HEK293 (cell line): ENCODE results near the gene TSPAN7.

ENCODE experiments used
- CTCF ChIA-PET: fragments of 350-600 bp; formaldehyde crosslinking; extraction: SDS; loops from one replicate; lab custom pipeline; 2021; ENCODE audit warnings: antibody characterized with exemption; lab: Yijun Ruan, JAX
- POLR2A ChIA-PET: fragments of 300-600 bp; formaldehyde crosslinking; extraction: SDS; loops from one replicate; lab custom pipeline; 2020; ENCODE audit warnings: antibody characterized with exemption, inconsistent platforms; lab: Yijun Ruan, JAX
- H3K27ac ChIP-seq: fragments of 200-500 bp; sonication (Bioruptor generic); 2 replicates; pipeline ENCODE4 v1.5.1; 2014; ENCODE audit warnings: low read depth, low read length, control low read depth, inconsistent platforms; ENCODE audit errors: extremely low read depth
- H3K36me3 ChIP-seq, 2 experiments: fragments of 200-500 bp in 1 of 2; sonication (Bioruptor generic) in 1 of 2; 1 replicate in 1 of 2; 2 replicates in 1 of 2; pipeline ENCODE4 v1.5.1; 2014 to 2017; ENCODE audit warnings: inconsistent platforms in 2 of 2, low read length in 2 of 2; ENCODE audit not compliant: control insufficient read depth in 2 of 2, insufficient read depth in 1 of 2
- H3K4me1 ChIP-seq: fragments of 200-500 bp; sonication (Bioruptor generic); 2 replicates; pipeline ENCODE4 v1.5.1; 2014; ENCODE audit warnings: mild to moderate bottlenecking, low read length, inconsistent platforms; ENCODE audit not compliant: control insufficient read depth, insufficient read depth
- H3K4me3 ChIP-seq: 2 replicates; pipeline ENCODE4 v1.5.1; 2011; ENCODE audit warnings: low read depth, mild to moderate bottlenecking, control low read depth, low read length, moderate library complexity
- H3K9me3 ChIP-seq: fragments of 200-500 bp; sonication (Bioruptor generic); 2 replicates; pipeline ENCODE4 v1.5.1; 2014; ENCODE audit warnings: low read depth, low read length, inconsistent platforms; ENCODE audit not compliant: control insufficient read depth, insufficient read depth
- IKZF3 ChIP-seq: fragments of 450-650 bp; IDR thresholded peaks from 2 replicates; pipeline ENCODE4 v1.5.0; 2018; ENCODE audit warnings: missing biosample characterization, mild to moderate bottlenecking, missing genetic modification characterization, moderate library complexity
- WT1 ChIP-seq: fragments of 450-650 bp; formaldehyde crosslinking; IDR thresholded peaks from 2 replicates; pipeline ENCODE4 v1.5.1; 2016; ENCODE audit warnings: missing biosample characterization, missing genetic modification characterization
- ZBTB20 ChIP-seq: fragments of 450-650 bp; formaldehyde crosslinking; IDR thresholded peaks from 2 replicates; pipeline ENCODE4 v1.5.1; 2016; ENCODE audit warnings: missing biosample characterization, missing genetic modification characterization
- ZBTB7A ChIP-seq: fragments of 450-650 bp; formaldehyde crosslinking; IDR thresholded peaks from 2 replicates; pipeline ENCODE4 v1.5.1; 2016; ENCODE audit warnings: low read depth, missing biosample characterization, missing genetic modification characterization
- ZNF121 ChIP-seq: fragments of 450-650 bp; formaldehyde crosslinking; IDR thresholded peaks from 2 replicates; pipeline ENCODE4 v1.5.1; 2016; ENCODE audit warnings: missing biosample characterization, missing genetic modification characterization
- ZNF169 ChIP-seq: fragments of 450-650 bp; formaldehyde crosslinking; IDR thresholded peaks from 2 replicates; pipeline ENCODE4 v1.5.1; 2016; ENCODE audit warnings: missing biosample characterization, missing genetic modification characterization
- ZNF19 ChIP-seq: fragments of 450-650 bp; formaldehyde crosslinking; IDR thresholded peaks from 2 replicates; pipeline ENCODE4; 2016; ENCODE audit warnings: missing biosample characterization, missing genetic modification characterization, low read depth
- ZNF239 ChIP-seq: fragments of 450-650 bp; formaldehyde crosslinking; IDR thresholded peaks from 2 replicates; pipeline ENCODE4 v1.5.1; 2016; ENCODE audit warnings: missing biosample characterization, missing genetic modification characterization
- ZNF280D ChIP-seq: fragments of 450-650 bp; formaldehyde crosslinking; IDR thresholded peaks from 2 replicates; pipeline ENCODE4 v1.5.1; 2016; ENCODE audit warnings: missing biosample characterization, missing genetic modification characterization
- ZNF302 ChIP-seq: fragments of 450-650 bp; formaldehyde crosslinking; IDR thresholded peaks from 2 replicates; pipeline ENCODE4 v1.5.1; 2016; ENCODE audit warnings: missing biosample characterization, missing genetic modification characterization, low read depth
- ZNF433 ChIP-seq: fragments of 450-650 bp; formaldehyde crosslinking; IDR thresholded peaks from 2 replicates; pipeline ENCODE4 v1.5.1; 2016; ENCODE audit warnings: missing biosample characterization, missing genetic modification characterization, low read depth
- ZNF513 ChIP-seq: fragments of 450-650 bp; IDR thresholded peaks from 2 replicates; pipeline ENCODE4 v1.5.1; 2018; ENCODE audit warnings: missing biosample characterization, missing genetic modification characterization
- ZNF558 ChIP-seq: fragments of 450-650 bp; formaldehyde crosslinking; IDR thresholded peaks from 2 replicates; pipeline ENCODE4 v1.5.1; 2016; ENCODE audit warnings: missing biosample characterization, missing genetic modification characterization
- ZNF654 ChIP-seq: fragments of 450-650 bp; formaldehyde crosslinking; IDR thresholded peaks from 2 replicates; pipeline ENCODE4 v1.5.1; 2016; ENCODE audit warnings: low read depth, missing biosample characterization, missing genetic modification characterization
- ZNF670 ChIP-seq: fragments of 450-650 bp; formaldehyde crosslinking; IDR thresholded peaks from 2 replicates; pipeline ENCODE4 v1.5.1; 2016; ENCODE audit warnings: missing biosample characterization, missing genetic modification characterization, low read depth
- ZNF777 ChIP-seq: fragments of 450-650 bp; formaldehyde crosslinking; IDR thresholded peaks from 2 replicates; pipeline ENCODE4 v1.5.1; 2017; ENCODE audit warnings: missing biosample characterization, missing genetic modification characterization, borderline replicate concordance
- TF ChIP-seq, protein P1 (sequence below): sonication (generic); formaldehyde crosslinking; IDR thresholded peaks from 2 replicates; pipeline ENCODE4 v1.8.1; 2022; ENCODE audit warnings: mild to moderate bottlenecking, moderate library complexity, missing genetic modification reagents
- TF ChIP-seq, protein P2 (sequence below): fragments of 450-650 bp; formaldehyde crosslinking; IDR thresholded peaks from 2 replicates; pipeline ENCODE4 v1.5.1; 2017; ENCODE audit warnings: missing biosample characterization, missing genetic modification characterization

Gene TSPAN7

GRCh38 chrX:38599796-38600755, 38.7 kb downstream of the TSPAN7 start:
- Histone ChIP-seq H3K4me1 (no peaks in the 10 kb centered on the region), H3K4me3 (no peak overlapping the region), H3K9me3 (no peaks in the 10 kb centered on the region), H3K27ac (no peak overlapping the region), H3K36me3 (no peaks in the 10 kb centered on the region)
- CTCF ChIA-PET = interaction anchor here (0.7 kb wide), 1 partner anchor 9 kb away, joined by 3 read pairs; no protein-coding TSS in a partner anchor
- POLR2A ChIA-PET = no interaction called here
- no peak for TF ChIP-seq ZNF433 (tag by site-specific recombination)
- TF ChIP-seq ZNF302 (tag by site-specific recombination) = no peak
- TF ChIP-seq ZNF239 (tag by site-specific recombination) = no peak
- TF ChIP-seq, protein P1, sequence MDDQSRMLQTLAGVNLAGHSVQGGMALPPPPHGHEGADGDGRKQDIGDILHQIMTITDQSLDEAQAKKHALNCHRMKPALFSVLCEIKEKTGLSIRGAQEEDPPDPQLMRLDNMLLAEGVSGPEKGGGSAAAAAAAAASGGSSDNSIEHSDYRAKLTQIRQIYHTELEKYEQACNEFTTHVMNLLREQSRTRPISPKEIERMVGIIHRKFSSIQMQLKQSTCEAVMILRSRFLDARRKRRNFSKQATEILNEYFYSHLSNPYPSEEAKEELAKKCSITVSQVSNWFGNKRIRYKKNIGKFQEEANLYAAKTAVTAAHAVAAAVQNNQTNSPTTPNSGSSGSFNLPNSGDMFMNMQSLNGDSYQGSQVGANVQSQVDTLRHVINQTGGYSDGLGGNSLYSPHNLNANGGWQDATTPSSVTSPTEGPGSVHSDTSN = no peak
- no peak for TF ChIP-seq ZNF513 (tag by site-specific recombination)
- TF ChIP-seq WT1 (tag by site-specific recombination) = no peak
- no peak for TF ChIP-seq ZNF777 (tag by site-specific recombination)
- TF ChIP-seq ZNF19 (tag by site-specific recombination) = no peak
- no peak for TF ChIP-seq ZNF654 (tag by site-specific recombination)
- no peak for TF ChIP-seq ZNF169
- no peak for TF ChIP-seq ZNF558

DNA sequence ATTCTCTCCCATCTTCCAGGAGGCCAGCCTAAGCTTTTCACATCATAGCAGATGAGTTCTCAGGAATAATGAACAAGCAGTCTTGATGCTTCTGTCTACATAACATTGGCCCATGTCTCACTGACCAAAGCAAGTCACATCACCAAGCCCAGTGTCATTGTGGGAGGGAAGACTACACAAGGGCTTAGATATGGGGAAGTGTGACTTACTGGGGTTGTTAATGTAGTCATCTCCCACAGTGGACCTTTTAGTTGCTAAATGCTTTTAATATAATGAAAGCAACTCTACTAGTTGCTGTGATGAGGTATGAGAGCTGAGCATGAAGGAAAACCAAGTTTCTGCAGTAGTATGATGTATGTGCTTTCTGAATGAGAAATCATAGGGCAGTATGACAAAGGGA, 40.5 kb downstream of the TSPAN7 start:
- no peak for TF ChIP-seq ZNF280D
- TF ChIP-seq, protein P2, sequence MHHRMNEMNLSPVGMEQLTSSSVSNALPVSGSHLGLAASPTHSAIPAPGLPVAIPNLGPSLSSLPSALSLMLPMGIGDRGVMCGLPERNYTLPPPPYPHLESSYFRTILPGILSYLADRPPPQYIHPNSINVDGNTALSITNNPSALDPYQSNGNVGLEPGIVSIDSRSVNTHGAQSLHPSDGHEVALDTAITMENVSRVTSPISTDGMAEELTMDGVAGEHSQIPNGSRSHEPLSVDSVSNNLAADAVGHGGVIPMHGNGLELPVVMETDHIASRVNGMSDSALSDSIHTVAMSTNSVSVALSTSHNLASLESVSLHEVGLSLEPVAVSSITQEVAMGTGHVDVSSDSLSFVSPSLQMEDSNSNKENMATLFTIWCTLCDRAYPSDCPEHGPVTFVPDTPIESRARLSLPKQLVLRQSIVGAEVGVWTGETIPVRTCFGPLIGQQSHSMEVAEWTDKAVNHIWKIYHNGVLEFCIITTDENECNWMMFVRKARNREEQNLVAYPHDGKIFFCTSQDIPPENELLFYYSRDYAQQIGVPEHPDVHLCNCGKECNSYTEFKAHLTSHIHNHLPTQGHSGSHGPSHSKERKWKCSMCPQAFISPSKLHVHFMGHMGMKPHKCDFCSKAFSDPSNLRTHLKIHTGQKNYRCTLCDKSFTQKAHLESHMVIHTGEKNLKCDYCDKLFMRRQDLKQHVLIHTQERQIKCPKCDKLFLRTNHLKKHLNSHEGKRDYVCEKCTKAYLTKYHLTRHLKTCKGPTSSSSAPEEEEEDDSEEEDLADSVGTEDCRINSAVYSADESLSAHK (tag by site-specific recombination) = no peak
- no peak for TF ChIP-seq ZBTB20 (tag by site-specific recombination)
- TF ChIP-seq ZNF121 = no peak
- TF ChIP-seq IKZF3 (tag by site-specific recombination) = no peak
- no peak for TF ChIP-seq ZBTB7A (tag by site-specific recombination)
- TF ChIP-seq ZNF670 (tag by site-specific recombination) = no peak
- Histone ChIP-seq H3K9me3 (no peaks in the 10 kb centered on the region), H3K4me1 (no peaks in the 10 kb centered on the region), H3K4me3 (no peak overlapping the region), H3K36me3 (no peaks in the 10 kb centered on the region), H3K27ac (no peak overlapping the region)
- CTCF ChIA-PET = interaction anchor here (0.8 kb wide), 1 partner anchor 31 kb away, joined by 3 read pairs; no protein-coding TSS in a partner anchor
- POLR2A ChIA-PET = no interaction called here
